HG03469 (cell line): Measurements from ENCODE around the gene BRICD5.
"Not testable (repeated sequence)": the region's sequence is repeated elsewhere in the genome, so short reads cannot be mapped to it uniquely, and the experiment has no call there.

Source experiments
- ATAC-seq: cut with Tn5 transposase; IDR thresholded peaks from one replicate; pipeline ENCODE4 v1.9.1; 2021; ENCODE audit warnings: mild to moderate bottlenecking, moderate library complexity, moderate number of reproducible peaks; ENCODE audit not compliant: unreplicated experiment

BRICD5 gene

DNA sequence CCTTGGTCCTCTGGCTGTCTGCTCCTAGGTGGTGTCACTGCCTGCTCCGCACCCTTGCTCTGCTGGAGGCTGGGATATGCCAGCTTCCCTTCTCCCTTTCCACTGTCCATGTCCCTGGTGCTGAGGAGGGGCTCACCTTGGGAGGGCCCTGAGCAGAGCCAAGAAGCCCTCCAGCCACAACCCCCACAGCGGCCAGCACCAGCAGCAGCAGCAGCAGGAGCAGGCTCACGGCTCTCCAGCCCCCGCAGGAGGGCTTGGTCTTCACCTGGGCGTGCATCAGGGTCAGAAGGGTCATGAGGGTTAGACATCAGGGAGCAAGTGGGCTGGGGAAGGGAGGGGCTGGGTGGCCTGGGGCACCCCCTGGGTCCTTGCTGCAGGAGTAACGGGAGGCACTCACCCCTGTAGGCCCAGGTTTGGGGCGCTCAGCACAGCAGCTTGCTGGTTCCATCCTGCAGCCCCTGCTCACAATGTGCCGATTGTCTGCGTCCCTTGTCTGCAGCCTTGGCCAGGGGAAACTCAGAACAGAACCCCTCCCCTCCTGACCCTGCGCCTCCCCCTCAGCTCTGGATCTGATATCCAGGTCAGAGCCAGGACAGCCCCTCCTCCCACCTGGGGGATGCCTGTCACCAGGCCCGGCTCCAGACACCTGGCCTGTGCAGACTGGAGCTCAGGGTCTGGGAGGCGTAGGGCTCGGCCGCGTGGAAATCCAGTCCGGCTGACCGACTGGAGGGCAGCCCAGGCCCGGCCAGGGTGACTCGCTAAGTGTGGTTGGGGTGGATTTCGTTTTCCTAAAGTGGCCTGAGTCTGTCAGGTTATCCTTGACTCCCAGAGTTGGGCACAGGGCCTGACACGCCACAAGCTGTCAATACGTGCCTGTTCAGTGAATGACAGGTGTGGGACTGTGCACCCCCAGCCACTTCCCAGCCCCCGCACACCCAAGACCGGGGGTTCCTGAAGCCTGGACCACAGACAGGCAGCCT, at the start of gene BRICD5:
BRICD5 (minus strand) TSS at position 478 of the 980 bp plus-strand sequence; CDS start at position 448, 30 bp downstream.
- no peak for ATAC-seq

DNA sequence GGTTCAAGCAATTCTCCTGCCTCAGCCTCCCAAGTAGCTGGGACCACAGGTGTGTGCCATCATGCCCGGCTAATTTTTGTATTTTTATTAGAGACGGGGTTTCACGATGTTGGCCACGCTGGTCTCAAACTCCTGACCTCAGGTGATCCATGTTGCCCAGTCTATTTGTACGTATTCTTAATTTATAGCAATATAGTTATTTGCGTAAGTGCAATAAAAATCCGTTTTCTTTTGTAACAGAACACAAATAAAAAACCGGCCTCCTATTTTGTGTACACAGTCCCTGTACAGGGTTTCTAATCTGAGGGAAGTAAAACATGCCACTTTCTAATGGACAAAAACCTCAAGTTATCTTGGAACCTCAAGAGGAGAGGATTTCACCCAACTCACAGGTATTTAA, 49.6 kb upstream of the BRICD5 start:
- ATAC-seq = no peak

DNA sequence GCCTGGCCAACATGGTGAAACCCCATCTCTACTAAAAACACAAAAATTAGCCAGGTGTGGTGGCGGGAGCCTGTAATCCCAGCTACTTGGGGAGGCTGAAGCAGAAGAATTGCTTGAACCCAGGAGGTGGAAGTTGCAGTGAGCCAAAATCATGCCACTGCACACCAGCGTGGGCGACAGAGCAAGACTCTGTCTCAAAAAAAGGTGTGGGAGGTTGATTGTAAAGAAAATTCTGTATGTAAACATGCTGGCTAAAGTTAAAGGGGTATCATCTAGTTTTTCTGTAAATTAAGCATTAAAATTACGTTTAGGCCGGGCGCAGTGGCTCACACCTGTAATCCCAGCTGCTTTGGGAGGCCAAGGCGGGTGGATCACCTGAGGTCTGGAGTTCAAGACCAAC, 47.9 kb upstream of the BRICD5 start:
- not testable (repeated sequence) for ATAC-seq

DNA sequence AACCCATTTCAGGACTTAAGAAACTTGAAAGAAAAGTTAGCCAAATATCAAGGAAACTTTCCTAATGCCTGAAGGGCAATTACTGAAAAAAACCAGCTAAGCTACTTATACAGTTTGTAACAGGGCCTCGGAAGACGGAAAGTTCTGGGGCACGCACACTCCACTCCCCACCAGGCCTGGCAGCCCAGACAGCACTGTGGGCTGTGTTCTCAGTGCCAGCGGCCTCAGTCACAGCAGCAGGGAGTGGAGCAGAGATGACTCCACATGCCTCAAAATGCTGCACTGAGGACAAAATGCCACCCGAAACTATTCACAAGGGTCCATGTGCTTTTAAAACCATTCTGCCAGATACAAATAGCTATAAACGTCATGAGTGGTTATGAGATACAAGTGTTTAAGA, 47.1 kb upstream of the BRICD5 start:
- no peak for ATAC-seq

DNA sequence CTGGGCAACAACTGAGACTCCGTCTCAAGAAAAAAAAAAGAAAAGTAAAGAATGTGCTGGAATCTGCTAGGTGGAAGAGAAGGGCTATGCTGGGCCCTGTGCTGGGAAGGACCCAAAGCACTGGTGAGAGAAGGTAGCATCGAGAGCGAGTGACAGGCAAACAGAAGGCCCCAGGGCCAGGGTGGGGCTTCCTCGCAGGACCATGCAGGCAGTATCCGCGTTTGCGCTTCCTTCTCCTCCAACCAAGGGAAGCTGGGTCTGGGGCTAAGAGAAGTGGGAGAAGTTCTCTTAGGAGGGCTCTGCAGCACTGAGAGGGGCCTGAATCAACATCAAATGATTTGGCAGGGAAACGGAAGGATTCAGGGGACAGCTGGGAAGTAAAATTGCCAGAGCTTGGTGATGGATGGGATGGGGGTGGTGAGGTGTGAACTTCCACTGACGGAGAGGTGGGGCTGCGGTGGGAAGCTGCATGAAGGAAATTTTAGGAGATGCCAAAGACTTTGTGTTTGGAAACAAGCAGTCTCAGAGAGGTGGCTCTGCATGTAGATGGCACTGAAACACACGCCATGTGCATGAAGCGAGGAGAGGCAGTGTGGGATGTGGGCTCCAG, 46.0 kb upstream of the BRICD5 start:
- no peak for ATAC-seq

DNA sequence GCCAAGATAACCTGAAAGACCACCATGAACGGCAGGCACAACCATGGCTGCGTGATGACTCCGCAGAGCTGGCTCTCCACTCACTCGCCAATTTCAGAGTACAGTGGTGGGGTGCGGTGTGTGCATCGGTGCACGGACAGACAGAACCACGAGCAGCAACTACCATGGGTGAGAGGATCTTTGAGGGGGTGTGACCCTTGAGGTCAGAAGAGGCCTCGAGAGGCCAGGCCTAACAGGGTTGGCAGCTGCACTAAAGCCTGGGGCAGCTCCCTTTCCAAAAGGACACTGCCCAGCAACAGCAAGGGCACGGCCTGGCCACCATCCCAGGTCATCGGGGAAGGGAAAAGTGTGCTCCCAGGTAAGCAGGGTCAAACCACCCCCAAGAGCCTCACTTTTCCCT, 42.6 kb upstream of the BRICD5 start:
- no peak for ATAC-seq

DNA sequence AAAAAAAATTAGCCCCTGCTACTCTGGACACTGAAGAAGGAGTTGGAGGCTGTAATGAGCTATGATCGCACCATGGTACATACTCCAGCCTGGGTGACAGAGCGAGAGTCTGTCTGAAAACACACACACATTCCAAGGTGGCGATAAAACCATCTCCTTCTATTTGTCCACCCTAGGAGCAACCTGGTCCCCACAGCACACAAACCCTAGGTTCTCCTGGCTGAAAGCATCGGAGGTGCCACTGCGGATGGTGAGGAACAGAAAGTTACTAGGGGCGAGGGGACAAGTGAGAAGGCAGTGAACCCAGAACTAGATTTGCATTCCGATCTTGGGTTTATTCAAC, 42.1 kb upstream of the BRICD5 start:
- ATAC-seq = no peak

DNA sequence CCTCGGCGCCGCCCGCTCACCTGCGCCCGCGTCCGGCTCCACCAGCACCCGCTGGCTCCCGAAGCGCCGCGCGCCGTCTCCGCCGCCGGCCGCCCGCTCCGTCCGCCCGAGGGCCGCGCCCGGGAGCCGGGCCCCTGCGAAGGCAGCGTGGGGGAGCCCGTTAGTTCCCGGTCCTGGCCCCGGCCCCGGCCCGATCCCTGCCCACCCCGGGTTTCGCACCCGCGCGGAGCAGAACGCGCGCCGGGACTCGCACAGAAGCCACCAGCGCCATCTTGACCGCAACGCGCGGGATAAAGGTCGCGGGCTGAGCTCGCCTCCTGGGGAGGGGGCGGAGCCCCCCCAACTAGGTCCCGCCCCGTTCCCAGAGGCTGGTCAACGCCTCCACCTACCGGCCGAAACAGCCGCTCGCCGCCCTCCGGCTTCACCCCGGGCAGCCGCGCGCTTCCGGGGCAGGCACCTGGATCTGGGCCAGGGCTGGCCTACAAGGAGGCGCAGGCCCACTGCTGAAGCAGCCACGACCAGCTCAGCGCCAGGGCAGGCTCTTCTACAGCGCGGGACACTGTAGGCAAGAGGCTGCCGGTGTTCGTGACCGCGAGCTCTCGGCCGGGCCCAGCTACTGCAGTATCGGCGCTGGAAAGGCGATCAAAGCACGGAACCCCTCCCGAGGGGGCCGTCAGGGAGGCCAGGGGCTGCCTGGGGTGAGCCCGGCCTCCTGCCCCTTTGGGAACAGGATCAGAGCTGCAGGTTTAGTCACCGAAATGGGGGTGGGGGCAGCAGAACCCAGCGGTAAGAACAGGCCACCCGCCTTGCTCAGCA, 40.8 kb upstream of the BRICD5 start, which contains the start of gene ECI1:
ECI1 (minus strand) TSS at position 292 of the 816 bp plus-strand sequence; CDS start at position 271, 21 bp downstream.
- peak; percentile 80 for ATAC-seq

DNA sequence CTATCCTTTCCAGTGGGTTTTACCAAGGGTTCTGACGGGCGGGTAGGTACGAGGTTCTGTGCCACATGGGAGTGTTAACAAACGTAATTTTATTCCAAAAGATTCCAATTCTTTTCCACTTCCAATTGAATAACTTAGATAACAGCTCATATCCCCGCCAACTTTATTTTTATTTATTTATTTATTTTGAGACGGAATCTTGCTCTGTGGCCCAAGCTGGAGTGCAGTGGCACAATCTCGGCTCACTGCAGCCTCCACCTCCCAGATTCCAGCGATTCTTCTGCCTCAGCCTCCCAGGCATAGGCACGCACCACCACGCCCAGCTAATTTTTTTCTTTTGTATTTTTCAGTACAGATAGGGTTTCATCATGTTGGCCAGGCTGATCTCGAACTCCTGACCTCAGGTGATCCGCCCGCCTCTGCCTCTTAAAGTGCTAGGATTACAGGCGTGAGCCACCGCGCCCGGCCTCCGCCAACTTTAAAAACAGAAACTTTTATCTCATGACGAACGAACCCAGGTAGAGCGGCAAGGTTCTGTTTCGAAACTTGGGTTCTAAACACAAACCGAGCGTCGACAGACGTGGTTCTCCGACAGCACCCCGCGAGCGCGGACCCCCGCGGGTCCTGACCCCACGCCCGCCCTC, 40.1 kb upstream of the BRICD5 start:
- ATAC-seq = no peak

DNA sequence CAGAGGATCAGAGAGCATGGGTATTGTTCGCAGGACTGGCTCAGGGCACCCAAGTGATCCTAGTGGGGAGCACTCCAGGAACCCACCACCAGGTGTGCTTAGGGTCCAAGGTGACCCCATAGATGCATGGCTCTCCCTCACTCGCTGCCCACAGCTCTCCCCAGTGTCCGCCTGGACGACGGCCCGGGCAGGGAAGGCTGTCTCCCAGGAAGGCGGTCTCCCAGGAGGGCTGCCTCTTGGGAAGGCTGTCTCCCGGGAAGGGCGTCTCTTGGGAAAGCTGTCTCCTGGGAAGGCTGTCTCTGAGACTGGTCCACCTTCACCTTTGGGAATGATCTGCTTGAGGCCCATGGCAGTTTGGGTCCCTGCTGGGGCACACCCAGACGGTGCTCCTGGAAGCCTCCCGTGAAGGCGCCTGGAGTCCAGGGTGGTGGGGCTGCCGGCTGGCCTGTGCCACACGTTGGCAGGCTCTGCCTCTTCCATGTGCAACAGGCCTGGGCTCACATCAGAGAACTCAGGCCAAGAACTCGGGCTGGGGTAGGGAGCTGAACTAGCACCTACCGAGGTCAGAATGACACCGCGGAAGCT, 35.7 kb upstream of the BRICD5 start:
- ATAC-seq = no peak

DNA sequence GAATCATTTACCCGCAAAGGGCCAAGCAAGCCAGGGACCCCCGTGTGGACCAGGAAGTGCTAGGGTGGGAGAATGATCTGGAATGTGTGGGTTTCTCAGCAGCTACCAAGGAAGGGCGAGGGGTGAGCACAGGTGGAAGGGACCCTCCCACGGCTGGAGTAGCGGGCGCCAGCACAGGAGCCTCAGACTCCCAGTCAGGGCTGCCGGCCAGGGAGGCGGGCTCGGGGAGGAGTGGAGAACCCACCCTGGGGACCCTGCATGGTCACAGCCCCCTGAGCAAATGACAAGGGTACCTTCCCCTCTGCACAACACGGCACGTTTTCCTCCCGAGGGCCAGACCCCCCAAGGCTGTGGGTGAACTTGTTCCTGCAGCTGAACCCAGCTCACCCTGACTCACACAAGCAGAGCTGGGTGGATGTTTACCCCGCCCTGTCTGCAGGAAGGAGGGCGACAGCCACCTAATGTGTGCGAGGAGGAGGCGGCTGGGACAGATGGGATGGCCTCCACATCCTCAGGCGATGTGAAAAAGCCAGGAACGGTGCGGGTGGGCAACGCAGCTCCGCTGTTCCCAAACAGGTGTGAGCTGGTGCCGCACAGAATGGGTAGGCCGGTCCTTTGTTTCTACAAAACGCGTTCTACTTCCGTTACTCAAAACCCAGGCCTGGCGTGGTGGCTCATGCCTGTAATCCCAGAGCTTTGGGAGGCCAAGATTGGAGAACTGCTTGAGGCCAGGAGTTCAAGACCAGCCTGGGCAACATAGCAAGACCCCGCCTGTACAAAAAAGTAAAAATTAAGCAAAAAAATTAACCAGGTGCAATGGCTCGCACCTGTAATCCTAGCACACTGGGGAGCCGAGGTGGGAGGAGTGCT, 34.5 kb upstream of the BRICD5 start:
- no peak for ATAC-seq

DNA sequence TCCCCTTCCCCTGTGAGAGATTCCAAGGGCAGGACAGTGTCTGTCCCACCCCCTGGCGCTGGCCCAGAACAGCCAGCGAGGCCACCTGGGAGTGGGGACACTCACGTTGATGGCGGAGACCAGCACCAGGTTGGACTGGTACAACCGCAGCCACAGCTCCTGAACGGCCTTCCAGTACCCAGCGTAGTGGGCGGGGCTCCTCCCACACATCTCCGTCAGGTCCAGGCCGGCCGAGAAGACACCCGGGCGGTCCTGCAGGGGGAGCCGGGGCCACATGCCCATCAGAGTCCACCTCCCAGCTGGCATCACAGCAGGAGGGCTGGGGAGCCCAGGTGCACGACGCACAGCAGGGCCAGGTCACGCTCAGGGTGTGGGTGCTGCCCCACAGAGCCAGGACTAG, 33.6 kb upstream of the BRICD5 start:
- no peak for ATAC-seq

DNA sequence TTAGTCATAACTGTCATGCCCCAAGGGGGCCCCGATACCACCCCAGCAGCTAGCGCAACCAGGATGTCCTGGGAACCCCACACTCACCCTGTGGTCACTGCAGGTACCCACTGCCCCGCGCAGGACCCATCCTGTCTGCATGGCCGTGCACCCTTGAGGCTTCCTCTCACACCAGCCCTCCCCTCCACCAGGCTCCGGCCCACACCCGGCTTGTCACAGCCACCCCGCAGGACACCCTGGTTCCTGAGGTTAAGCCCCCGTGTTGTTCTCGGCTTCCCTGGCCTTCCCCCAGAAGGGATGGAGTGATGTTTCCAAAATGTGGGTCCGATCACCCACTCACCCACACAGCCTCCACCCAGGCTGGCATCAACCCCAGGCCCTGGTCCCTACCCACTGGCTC, 33.1 kb upstream of the BRICD5 start:
- no peak for ATAC-seq

DNA sequence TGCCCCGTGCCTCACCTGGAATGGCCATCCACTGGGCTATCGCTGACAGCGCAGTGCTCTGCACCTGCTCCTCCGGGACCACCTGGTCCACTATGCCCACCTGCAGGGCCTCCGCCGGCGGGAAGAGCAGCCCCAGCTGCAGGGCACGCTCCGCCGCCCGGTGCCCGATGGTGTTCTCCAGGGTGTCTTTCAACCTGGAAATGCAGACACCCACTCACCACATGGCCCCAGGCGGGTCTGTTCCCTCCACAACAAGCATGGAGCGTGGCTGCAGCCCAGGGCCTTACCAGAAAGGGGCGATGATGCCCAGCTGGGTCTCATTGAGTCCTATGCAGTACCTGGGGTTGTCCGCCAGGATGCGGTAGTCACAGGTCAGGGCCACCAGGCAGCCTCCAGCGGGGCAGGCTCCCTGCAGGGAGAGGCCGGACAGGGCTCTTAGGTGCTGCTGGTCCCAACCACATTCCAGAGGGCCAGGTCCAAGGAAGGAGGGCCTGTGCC, 32.4 kb upstream of the BRICD5 start:
- ATAC-seq = no peak

DNA sequence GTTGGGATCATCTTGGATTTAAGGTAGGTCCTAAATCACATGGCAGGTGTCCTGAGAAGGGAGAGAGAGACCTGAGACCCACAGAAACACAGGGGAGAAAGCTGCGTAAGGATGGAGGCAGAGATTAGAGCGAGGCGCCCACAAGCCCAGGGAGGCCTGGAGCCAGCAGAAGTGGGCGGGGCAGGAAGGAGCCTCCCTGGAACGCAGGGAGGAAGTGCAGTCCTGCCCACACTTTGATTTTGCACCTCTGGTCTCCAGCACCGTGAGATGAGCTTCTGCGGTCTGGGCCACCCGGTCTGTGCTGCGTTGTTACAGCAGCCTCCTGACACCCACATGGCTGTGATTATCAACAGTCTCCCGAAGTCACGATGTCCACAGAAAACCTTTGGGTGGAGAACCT, 31.9 kb upstream of the BRICD5 start:
- no peak for ATAC-seq

DNA sequence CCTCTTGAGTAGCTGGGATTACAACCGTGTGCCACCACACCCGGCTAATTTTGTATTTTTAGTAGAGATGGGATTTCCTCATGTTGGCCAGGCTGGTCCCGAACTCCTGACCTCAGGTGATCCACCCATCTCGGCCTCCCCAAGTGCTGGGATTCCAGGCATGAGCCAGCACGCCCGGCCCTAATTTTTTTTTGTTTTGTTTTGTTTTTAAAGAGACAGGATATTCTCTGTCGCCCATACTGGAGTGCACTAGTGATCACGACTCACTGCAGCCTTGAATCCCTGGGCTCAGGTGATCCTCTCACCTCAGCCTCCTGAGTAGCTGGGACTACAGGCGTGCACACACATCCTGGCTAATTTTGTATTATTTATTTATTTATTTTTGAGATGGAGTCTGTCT, 29.7 kb upstream of the BRICD5 start:
- ATAC-seq = not testable (repeated sequence)

DNA sequence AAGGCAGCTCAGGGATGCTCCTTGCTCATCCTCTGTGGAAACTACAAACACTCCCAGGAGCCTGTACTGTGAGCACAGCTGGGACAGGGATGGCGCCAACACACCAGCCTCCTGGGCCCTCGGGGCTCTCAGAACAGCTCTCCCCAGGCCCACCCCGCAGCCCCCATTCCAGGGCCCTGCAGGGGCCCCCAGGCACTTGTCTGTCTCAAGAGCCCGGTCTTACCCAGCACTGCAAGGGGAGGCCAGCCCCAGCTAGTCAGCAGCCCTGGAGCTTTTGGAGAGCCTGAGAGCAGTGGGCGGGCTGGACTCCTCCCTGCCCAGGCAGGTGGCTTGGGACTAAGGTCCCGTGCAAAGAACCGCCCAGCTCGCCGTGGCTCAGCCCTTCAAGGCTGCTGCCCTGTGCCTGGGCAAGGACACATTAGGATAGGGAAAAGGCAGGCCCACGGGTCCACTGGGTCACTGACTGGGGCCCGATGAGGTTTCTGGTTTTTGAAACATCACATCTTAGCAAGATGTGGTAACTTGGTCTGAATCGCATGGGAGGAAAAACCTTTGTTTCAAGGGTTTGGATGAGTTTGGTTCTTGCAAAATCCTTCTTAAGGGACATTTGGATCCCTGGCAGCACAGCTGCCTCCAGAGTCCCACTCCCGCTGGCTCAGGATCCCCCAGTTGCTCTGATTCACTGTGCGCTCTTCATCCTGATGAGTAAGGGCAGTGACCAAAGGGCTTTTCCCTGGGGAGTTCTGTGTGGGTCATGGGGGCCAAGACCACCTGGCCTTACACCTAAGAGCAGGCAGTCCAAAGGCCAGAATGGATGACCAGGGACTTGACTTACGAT, 28.4 kb upstream of the BRICD5 start:
- ATAC-seq = no peak

DNA sequence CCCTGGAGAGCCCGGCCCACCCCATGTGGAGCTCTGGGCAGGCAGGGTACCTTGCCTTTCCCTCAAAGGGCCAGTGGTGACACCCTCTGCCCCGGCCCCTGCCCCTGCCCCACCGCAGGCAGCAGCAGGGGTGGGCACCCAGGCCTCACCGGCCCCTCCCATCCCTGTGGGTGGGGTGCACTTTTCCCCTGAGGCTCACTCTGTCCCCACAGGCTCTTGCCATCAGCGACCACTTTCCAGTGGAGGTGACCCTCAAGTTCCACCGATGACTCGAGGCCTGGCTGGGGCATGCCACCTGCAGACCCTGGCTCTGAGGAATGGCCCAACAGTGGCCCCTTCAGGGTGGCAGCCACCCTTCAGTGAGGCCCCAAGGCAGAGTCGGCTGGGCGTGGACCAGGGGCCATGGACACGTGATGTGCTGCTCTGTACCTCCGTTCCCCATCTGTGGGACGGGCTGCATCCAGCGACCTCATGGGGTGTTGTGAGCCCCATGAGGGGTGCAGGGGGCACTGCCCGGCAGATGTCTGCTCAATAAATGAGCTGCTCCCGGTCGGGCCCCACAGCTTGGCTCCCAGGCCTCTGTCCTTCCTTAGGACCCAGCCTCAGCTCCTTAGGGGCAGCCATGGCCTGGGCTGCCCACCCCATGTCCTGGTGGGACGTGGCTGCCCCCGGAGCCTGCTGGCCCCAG, 27.6 kb upstream of the BRICD5 start:
- ATAC-seq = no peak
